H1 (cell line): ENCODE data around the gene PLXNB3. TPM values are rescaled to one million over a fixed set of nuclear protein-coding genes. Genes with fewer than 3 reads are reported as not detected.

Experiments
- CTCF ChIA-PET: fragments of 300-600 bp; sonication (Branson Sonifier 250); formaldehyde crosslinking; loops from one replicate; lab custom pipeline; 2021; ENCODE audit not compliant: partially characterized antibody; lab: Charles Lee
- POLR2A ChIA-PET: fragments of 300-600 bp; sonication (Branson Sonifier 250); formaldehyde crosslinking; loops from one replicate; lab custom pipeline; 2021; ENCODE audit warnings: inconsistent platforms; ENCODE audit not compliant: partially characterized antibody; lab: Charles Lee
- DNase-seq, 2 experiments: peaks; one replicate each; pipeline versions ENCODE4 v3.0.0 to v3.0.0-alpha.2; 2010 to 2022; ENCODE audit warnings: low spot score in 2 of 2, low read depth in 1 of 2, mixed read lengths in 1 of 2
- FAIRE-seq: peaks from 2 replicates; lab custom pipeline; 2011; peaks lifted over from hg19 to GRCh38; lab: Jason Lieb, UNC
- H2AFZ ChIP-seq: 2 replicates; pipeline ENCODE4 v1.8.1; 2012; ENCODE audit warnings: low read length, inconsistent platforms
- H2AK5ac ChIP-seq: 2 replicates; pipeline ENCODE4 v1.6.1; 2013; ENCODE audit warnings: low read depth, low read length
- H2BK120ac ChIP-seq: replicated peaks from 2 replicates; pipeline ENCODE3; 2013; ENCODE audit warnings: low read depth, low read length, inconsistent platforms
- H2BK12ac ChIP-seq: 2 replicates; pipeline ENCODE4 v1.6.1; 2013; ENCODE audit warnings: low read depth, low read length
- H2BK15ac ChIP-seq: 2 replicates; pipeline ENCODE4 v1.6.1; 2013; ENCODE audit warnings: low read length
- H2BK20ac ChIP-seq: 2 replicates; pipeline ENCODE4 v1.6.1; 2013; ENCODE audit warnings: low read length
- H2BK5ac ChIP-seq: 2 replicates; pipeline ENCODE4 v1.6.1; 2013; ENCODE audit warnings: low read depth, low read length
- H3K14ac ChIP-seq: 2 replicates; pipeline ENCODE4 v1.6.1; 2013; ENCODE audit warnings: inconsistent platforms; ENCODE audit not compliant: insufficient read length
- H3K18ac ChIP-seq: 2 replicates; pipeline ENCODE4 v1.6.1; 2013; ENCODE audit warnings: low read length; ENCODE audit errors: extremely low read depth
- H3K23ac ChIP-seq: 2 replicates; pipeline ENCODE4 v1.6.1; 2013; ENCODE audit warnings: inconsistent platforms; ENCODE audit not compliant: insufficient read length
- H3K23me2 ChIP-seq: 2 replicates; pipeline ENCODE4 v1.6.1; 2013; ENCODE audit warnings: low read depth, low read length
- H3K27ac ChIP-seq: 2 replicates; pipeline ENCODE4 v1.6.1; 2011; ENCODE audit warnings: low read depth, low read length, inconsistent platforms
- H3K27me3 ChIP-seq, 4 experiments: replicated peaks in 1 of 4; 1 replicate in 1 of 4; 2 replicates in 3 of 4; pipeline versions ENCODE4 v1.6.1 to v1.8.1; 2011 to 2013; ENCODE audit warnings: low read length in 3 of 4, mild to moderate bottlenecking in 3 of 4, inconsistent platforms in 2 of 4, mixed read lengths in 2 of 4, moderate library complexity in 1 of 4; ENCODE audit not compliant: control insufficient read depth in 3 of 4, insufficient read depth in 3 of 4; ENCODE audit errors: extremely low read depth in 1 of 4
- H3K36me3 ChIP-seq, 4 experiments: 2 replicates each; pipeline versions ENCODE4 v1.6.1 to v1.8.1; 2011 to 2013; ENCODE audit warnings: mild to moderate bottlenecking in 4 of 4, low read length in 3 of 4, moderate library complexity in 2 of 4, control low read depth in 1 of 4, inconsistent platforms in 1 of 4; ENCODE audit not compliant: insufficient read depth in 4 of 4, control insufficient read depth in 2 of 4
- H3K4ac ChIP-seq: replicated peaks from 2 replicates; pipeline ENCODE3; 2013; ENCODE audit warnings: low read length, low read depth, mixed read lengths, inconsistent platforms; ENCODE audit not compliant: insufficient read length
- H3K4me1 ChIP-seq, 4 experiments: replicated peaks in 1 of 4; 1 replicate in 1 of 4; 2 replicates in 3 of 4; pipeline versions ENCODE4 v1.6.1 to v1.8.1; 2011 to 2013; ENCODE audit warnings: low read length in 3 of 4, inconsistent platforms in 2 of 4, mixed read lengths in 1 of 4; ENCODE audit not compliant: insufficient read depth in 4 of 4, control insufficient read depth in 3 of 4
- H3K4me2 ChIP-seq, 2 experiments: 2 replicates each; pipeline versions ENCODE4 v1.6.1 to v1.8.1; 2011 to 2013; ENCODE audit warnings: low read depth in 2 of 2, low read length in 2 of 2, control low read depth in 1 of 2, inconsistent platforms in 1 of 2, mild to moderate bottlenecking in 1 of 2; ENCODE audit not compliant: insufficient read depth in 1 of 2
- H3K4me3 ChIP-seq, 4 experiments: fragments of 200-600, 300-600 bp in 1 of 4; sonication (generic), shearing (Covaris generic), sonication (Bioruptor Twin) in 1 of 4; 2 replicates each; pipeline versions ENCODE4 v1.5.1 to v1.8.1; 2011 to 2016; ENCODE audit warnings: low read length in 4 of 4, low read depth in 3 of 4, control low read depth in 2 of 4, inconsistent platforms in 2 of 4, mild to moderate bottlenecking in 2 of 4, mixed read lengths in 1 of 4, moderate library complexity in 1 of 4; ENCODE audit not compliant: insufficient read depth in 2 of 4; ENCODE audit errors: extremely low read depth in 1 of 4
- H3K56ac ChIP-seq: replicated peaks from 2 replicates; pipeline ENCODE3; 2013; ENCODE audit warnings: low read depth, mild to moderate bottlenecking, mixed read lengths, low read length, inconsistent platforms; ENCODE audit not compliant: insufficient read length
- H3K79me1 ChIP-seq: 2 replicates; pipeline ENCODE4 v1.6.1; 2013; ENCODE audit warnings: low read depth, low read length, control low read depth
- H3K79me2 ChIP-seq, 2 experiments: 2 replicates each; pipeline versions ENCODE4 v1.6.1 to v1.8.1; 2012 to 2013; ENCODE audit warnings: low read length in 2 of 2, mild to moderate bottlenecking in 2 of 2, inconsistent platforms in 1 of 2; ENCODE audit not compliant: insufficient read depth in 2 of 2, control insufficient read depth in 1 of 2
- H3K9ac ChIP-seq, 4 experiments: replicated peaks in 1 of 4; 1 replicate in 1 of 4; 2 replicates in 3 of 4; pipeline versions ENCODE4 v1.6.1 to v1.8.1; 2011 to 2013; ENCODE audit warnings: low read depth in 3 of 4, low read length in 3 of 4, control low read depth in 2 of 4, mild to moderate bottlenecking in 2 of 4, moderate library complexity in 2 of 4, inconsistent platforms in 1 of 4; ENCODE audit errors: extremely low read depth in 1 of 4
- H3K9me3 ChIP-seq, 2 experiments: 2 replicates each; pipeline versions ENCODE4 v1.6.1 to v1.8.1; 2012 to 2013; ENCODE audit warnings: mild to moderate bottlenecking in 2 of 2, moderate library complexity in 2 of 2, control low read depth in 1 of 2, inconsistent platforms in 1 of 2, low read depth in 1 of 2, low read length in 1 of 2, mixed read lengths in 1 of 2; ENCODE audit not compliant: insufficient read depth in 2 of 2
- H4K20me1 ChIP-seq, 2 experiments: replicated peaks in 1 of 2; 2 replicates each; pipeline versions ENCODE3 to v1.8.1; 2011 to 2013; ENCODE audit warnings: inconsistent platforms in 2 of 2, low read length in 2 of 2, mild to moderate bottlenecking in 1 of 2; ENCODE audit not compliant: insufficient read depth in 2 of 2, control insufficient read depth in 1 of 2
- H4K5ac ChIP-seq: 2 replicates; pipeline ENCODE4 v1.6.1; 2013; ENCODE audit warnings: low read length, low read depth, mixed read lengths, inconsistent platforms; ENCODE audit not compliant: insufficient read length
- H4K8ac ChIP-seq: 2 replicates; pipeline ENCODE4 v1.8.0; 2013; ENCODE audit warnings: mild to moderate bottlenecking, moderate library complexity, low read length, inconsistent platforms; ENCODE audit not compliant: insufficient read depth; ENCODE audit errors: extremely low read depth
- H4K91ac ChIP-seq: replicated peaks from 2 replicates; pipeline ENCODE3; 2013; ENCODE audit warnings: low read length, mixed read lengths, inconsistent platforms; ENCODE audit not compliant: insufficient read length
- ASH2L ChIP-seq: fragments of 200-600, 300-600 bp; sonication (generic); IDR thresholded peaks from one replicate; pipeline ENCODE4 v1.7.1; 2017; ENCODE audit warnings: low read length
- CBX8 ChIP-seq: fragments of 300-800, 300-1000 bp; sonication (generic); IDR thresholded peaks from 2 replicates; pipeline ENCODE4 v1.7.1; 2016; ENCODE audit warnings: low read depth, low read length, borderline replicate concordance
- EP300 ChIP-seq, 2 experiments: IDR thresholded peaks; 1 replicate in 1 of 2; 2 replicates in 1 of 2; pipeline ENCODE4 v1.6.1; 2011 to 2012; ENCODE audit warnings: low read depth in 2 of 2, low read length in 2 of 2, mild to moderate bottlenecking in 2 of 2, borderline replicate concordance in 1 of 2, inconsistent platforms in 1 of 2, moderate library complexity in 1 of 2
- JUN ChIP-seq: IDR thresholded peaks from 2 replicates; pipeline ENCODE4 v1.6.1; 2011; ENCODE audit warnings: low read depth, mild to moderate bottlenecking, improper control_type of control experiment, low read length
- NANOG ChIP-seq: IDR thresholded peaks from 2 replicates; pipeline ENCODE4 v1.6.1; 2011; ENCODE audit warnings: low read length, low read depth, mild to moderate bottlenecking, inconsistent platforms; ENCODE audit not compliant: insufficient read depth, poor library complexity, severe bottlenecking
- RBBP5 ChIP-seq: IDR thresholded peaks from 2 replicates; pipeline ENCODE4 v1.7.1; 2012; ENCODE audit warnings: low read depth, mild to moderate bottlenecking, inconsistent platforms, low read length, moderate library complexity, borderline replicate concordance
- SIRT6 ChIP-seq: IDR thresholded peaks from one replicate; pipeline ENCODE4 v1.7.1; 2012; ENCODE audit warnings: low read length, inconsistent platforms
- SIX5 ChIP-seq: IDR thresholded peaks from 2 replicates; pipeline ENCODE4 v1.6.1; 2011; ENCODE audit warnings: mild to moderate bottlenecking, low read depth, low read length
- SP4 ChIP-seq: IDR thresholded peaks from 2 replicates; pipeline ENCODE4 v1.6.1; 2012; ENCODE audit warnings: low read length, inconsistent platforms
- TAF7 ChIP-seq: optimal IDR thresholded peaks from 2 replicates; pipeline ENCODE3; 2011; ENCODE audit warnings: low read depth, mild to moderate bottlenecking, inconsistent platforms, low read length, moderate library complexity, borderline replicate concordance
- USF2 ChIP-seq: IDR thresholded peaks from 2 replicates; pipeline ENCODE4 v1.6.1; 2011; ENCODE audit warnings: low read length, improper control_type of control experiment
- YY1 ChIP-seq: IDR thresholded peaks from 2 replicates; pipeline ENCODE4 v1.6.1; 2011; ENCODE audit warnings: low read depth, mild to moderate bottlenecking, low read length
- WGBS, 2 experiments: shearing (Covaris generic) in 1 of 2; methylation state at CpG; one replicate each; pipeline versions ENCODE4 v1.1.6 to v1.1.7; 2013 to 2015; ENCODE audit warnings: low lambda C conversion rate in 2 of 2, mixed read lengths in 2 of 2, inconsistent platforms in 1 of 2, low coverage in 1 of 2, missing lambda C conversion rate in 1 of 2; ENCODE audit not compliant: insufficient replicate concordance in 2 of 2, insufficient coverage in 1 of 2, insufficient read length in 1 of 2; ENCODE audit errors: extremely low coverage in 1 of 2, missing lambda C conversion rate in 1 of 2; 5-methylcytosine and 5-hydroxymethylcytosine counted together
- polyA plus RNA-seq, 7 experiments: library from polyadenylated mRNA; depleted of rRNA in 3 of 7; stranded (reverse) in 5 of 7; unstranded in 2 of 7; fragments of >200 nt in 5 of 7; fragments of 200-250 nt in 2 of 7; gene quantifications; 1 replicate in 5 of 7; 2 replicates in 1 of 7; 4 replicates in 1 of 7; pipeline versions ENCODE4 v1.2.1 to v1.2.3, GENCODE V29; 2011 to 2013; ENCODE audit warnings: missing spikeins in 2 of 7, mixed read lengths in 2 of 7
- total RNA-seq: library from RNA; stranded (reverse); fragmentation: NEBNext Ultra II Directional; extraction: Animal tissue kit (Norgen Biotek cat#: 25700); gene quantifications from 2 replicates; pipeline ENCODE4 v1.2.1, GENCODE V29; 2021

Gene PLXNB3
- total and polyA plus RNA-seq, 2 of the 8 experiments (the other 6 are each of a cell fraction or from before 2014, with no cell fraction given) = 1.2 to 2.7 TPM

GRCh38 chrX:153797415-153798015, 33.5 kb downstream of the PLXNB3 start:
- DNase-seq = no peak
- Histone ChIP-seq H3K14ac (no peak overlapping the region), H3K4ac (no peak overlapping the region), H3K27ac (no peak overlapping the region), H2BK15ac (no peak overlapping the region), H3K9ac (no peak overlapping the region), H3K4me2 (no peak overlapping the region), H2BK20ac (no peak overlapping the region), H3K36me3 (peaks cover 0 to 20% (median 6%) of the 10 kb centered on the region in 4 experiments; a peak in 3 of 8 replicates), H4K5ac (no peak overlapping the region), H4K8ac (no peak overlapping the region), H3K4me3 (no peak overlapping the region), H3K9me3 (no peaks in the 10 kb centered on the region), H2AFZ (no peak overlapping the region), H3K18ac (no peak overlapping the region), H3K79me1 (no peaks in the 10 kb centered on the region; the same call in none of the 2 replicates), H3K23ac (no peak overlapping the region), H2AK5ac (no peak overlapping the region), H2BK5ac (no peak overlapping the region), H3K79me2 (peaks cover 0 to 25% of the 10 kb centered on the region in 2 experiments; a peak in 1 of 4 replicates), H3K4me1 (peaks cover 0 to 17% (median 6%) of the 10 kb centered on the region in 4 experiments; a peak in 4 of 7 replicates), H3K27me3 (no peaks in the 10 kb centered on the region), H4K20me1 (peaks cover 0 to 10% of the 10 kb centered on the region in 2 experiments), H4K91ac (no peak overlapping the region), H2BK12ac (no peak overlapping the region), H2BK120ac (no peak overlapping the region), H3K23me2 (peaks cover 2% of the 10 kb centered on the region; the same call in 1 of the 2 replicates), H3K56ac (no peak overlapping the region)
- ChIA-PET POLR2A (interaction anchor here (1.7 to 2.2 kb wide), 2 partner anchors 10 to 128 kb away, joined by 5 to 8 read pairs; partner anchors contain the start of gene ARHGAP4), CTCF (interaction anchor here (1.2 to 2.0 kb wide), 3 partner anchors 15 to 126 kb away, joined by 3 to 5 read pairs (median 4); no protein-coding TSS in a partner anchor)
- FAIRE-seq = no peak
- 95% methylated on average over 4 of the region's 15 CpGs; no CpG with 5 or more reads in 1 of the 2 experiments for WGBS, 2 experiments
- TF ChIP-seq EP300 (IDR thresholded peaks at IDR 0.05; ENCODE audit: borderline replicate concordance in 1 of 2, low read depth in 2 of 2, low read length in 2 of 2) (no peak), USF2 (no peak), ASH2L (no peak), JUN (no peak), RBBP5 (no peak), YY1 (no peak), SIRT6 (no peak), SIX5 (no peak), TAF7 (no peak), SP4 (no peak), NANOG (no peak), CBX8 (no peak)
